Stimulated activated CD4-positive, alpha-beta T cell treated with anti-CD3 and anti-CD28 coated beads, Interleukin-4, amount 100 ng/mL, for 24 hours (primary cell): ENCODE results near the gene AXL.
"Not testable (repeated sequence)": the region's sequence is repeated elsewhere in the genome, so short reads cannot be mapped to it uniquely, and the experiment has no call there.

ENCODE experiments used
- DNase-seq: peaks from one replicate; pipeline ENCODE4 v3.0.0-alpha.2; 2020

AXL gene

DNA sequence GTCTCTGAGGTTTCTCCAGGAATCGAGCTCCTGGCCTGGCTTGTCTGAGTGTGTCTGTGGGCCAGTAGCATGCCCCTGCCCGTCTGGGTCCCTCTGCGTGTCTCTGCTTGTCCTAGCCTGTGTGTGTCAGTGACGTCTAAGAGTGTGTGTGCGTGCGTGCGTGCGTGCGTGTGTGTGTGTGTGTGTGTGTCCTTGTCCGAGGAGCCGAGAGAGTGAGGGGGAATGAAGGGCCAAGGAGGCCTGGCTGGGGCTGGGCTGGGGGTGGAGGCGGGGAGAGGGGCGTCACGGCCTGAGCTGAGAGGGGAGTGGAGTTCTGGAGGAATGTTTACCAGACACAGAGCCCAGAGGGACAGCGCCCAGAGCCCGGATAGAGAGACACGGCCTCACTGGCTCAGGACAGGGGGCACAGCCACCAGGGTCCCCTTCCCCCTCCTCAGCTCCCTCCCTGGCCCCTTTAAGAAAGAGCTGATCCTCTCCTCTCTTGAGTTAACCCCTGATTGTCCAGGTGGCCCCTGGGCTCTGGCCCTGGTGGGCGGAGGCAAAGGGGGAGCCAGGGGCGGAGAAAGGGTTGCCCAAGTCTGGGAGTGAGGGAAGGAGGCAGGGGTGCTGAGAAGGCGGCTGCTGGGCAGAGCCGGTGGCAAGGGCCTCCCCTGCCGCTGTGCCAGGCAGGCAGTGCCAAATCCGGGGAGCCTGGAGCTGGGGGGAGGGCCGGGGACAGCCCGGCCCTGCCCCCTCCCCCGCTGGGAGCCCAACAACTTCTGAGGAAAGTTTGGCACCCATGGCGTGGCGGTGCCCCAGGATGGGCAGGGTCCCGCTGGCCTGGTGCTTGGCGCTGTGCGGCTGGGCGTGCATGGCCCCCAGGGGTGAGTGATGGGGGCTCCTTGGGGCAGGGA lies at the start of gene AXL:
Gene AXL (plus strand): TSS at position 609 of the 893 bp plus-strand sequence. CDS start 170 bp downstream, at position 779.
- DNase-seq, result no peak

DNA sequence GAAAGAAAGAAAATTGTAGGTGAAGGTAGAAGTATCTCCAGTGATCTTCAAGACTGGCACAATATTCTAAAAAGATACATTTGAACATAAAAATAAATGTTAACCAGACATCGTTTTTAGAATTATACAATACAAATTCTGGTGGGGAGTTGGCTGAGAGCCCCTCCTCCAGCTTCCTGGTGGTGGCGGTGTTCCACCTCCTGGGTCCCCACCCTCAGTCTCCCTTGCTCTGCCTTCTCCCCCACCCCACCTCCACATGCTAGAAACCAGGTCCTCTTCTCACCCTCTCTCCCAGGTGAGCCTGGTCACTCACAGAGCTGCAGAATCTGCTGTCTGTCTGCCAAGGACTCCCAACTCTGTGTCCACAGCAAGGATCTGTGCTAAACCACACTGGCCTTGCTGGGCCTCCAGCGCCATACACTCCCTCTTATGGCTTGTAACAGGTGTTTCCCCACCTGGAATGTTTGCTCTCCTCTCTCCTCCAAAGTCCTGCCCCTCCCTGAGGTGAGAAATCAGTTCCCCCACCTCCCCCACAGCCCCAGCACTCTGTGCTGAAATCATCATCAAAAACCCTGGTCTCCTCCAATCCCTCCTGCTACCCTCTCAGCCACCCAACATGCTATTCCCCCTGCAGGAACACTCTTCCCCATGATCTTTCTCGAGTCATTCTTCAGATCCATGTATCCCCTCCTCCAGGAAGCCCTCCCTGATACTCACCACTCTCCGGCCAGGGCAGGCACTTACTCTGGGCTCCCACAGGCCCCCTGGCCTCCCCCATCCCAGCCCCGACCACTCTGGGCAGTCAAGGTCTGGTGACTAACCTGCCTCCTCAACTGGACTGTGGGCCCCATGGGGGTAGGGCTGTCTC lies 46.5 kb upstream of the AXL start:
- no peak for DNase-seq

DNA sequence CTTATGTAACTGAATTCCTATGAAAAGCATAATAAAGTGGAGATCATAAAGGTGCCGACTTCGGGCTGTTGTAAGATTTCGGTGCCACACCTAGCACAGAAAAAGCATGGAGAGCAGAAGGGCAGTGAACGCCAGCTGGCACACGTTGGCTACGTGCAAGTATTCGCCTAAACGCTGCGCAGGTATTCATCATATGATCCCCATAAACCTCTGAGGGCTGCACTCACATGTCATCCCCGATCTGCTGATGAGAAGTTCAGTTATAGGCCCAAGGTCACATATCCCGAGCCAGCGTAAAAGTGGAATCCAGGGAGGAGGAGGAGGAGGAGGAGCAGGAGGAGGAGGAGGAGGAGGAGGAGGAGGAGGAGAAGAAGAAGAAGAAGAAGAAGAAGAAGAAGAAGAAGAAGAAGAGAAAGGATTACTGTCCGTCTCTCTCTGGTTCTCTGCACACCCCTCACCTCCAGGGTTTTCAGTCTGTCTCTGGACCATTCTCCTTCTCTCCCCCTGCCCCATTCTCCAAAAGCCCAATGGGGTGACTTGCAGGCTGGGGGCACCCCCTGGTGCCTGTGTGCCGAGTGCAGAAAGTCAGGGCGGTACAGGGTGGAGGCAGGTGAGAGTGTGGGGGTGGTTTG lies 44.6 kb upstream of the AXL start:
- DNase-seq, result no peak

DNA sequence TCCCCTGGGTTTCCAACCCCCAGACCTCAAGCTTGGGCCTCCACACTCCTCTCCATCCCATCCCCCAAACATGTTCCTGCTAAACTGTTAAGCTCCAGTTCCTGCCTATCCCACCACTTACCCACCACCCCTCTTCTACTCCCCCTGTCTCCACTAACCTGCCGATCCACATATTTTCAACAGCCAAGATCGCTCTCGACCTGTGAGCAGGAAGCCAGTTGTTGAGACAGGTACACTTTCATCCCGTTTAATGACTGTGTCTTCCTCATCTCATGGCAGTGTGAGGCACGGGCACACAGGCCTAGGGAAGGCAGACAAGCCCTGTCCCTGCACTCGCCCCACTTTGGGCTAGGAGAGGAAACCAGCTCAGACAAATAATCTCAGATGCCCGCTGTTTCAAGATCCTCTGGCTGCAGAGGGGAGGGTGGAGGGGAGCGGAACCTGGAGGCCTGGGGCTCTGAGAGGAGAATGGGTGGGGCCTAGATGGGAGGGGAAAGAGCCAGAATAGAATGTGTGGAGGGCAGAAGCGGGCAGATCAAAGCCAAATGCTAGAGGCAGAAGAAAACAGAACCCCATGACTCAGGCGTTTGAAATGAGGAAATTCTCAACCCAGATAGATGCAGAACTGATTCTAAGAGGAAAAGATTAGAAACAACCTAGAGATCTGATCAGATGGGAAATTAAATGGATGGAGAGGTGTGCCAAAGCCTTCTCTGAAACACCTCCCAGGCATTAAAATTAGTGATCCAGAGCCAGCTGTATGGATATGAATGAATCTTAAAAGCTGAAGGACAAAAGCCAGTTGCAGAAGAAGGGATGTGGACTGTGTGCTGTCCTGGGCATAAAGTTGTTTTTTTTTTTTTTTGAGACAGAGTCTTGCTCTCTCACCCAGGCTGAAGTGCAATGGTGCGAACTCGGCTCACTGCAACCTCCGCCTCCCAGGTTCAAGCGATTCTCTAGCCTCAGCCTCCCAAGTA lies 42.9 kb upstream of the AXL start:
- DNase-seq, result peak; percentile 46

DNA sequence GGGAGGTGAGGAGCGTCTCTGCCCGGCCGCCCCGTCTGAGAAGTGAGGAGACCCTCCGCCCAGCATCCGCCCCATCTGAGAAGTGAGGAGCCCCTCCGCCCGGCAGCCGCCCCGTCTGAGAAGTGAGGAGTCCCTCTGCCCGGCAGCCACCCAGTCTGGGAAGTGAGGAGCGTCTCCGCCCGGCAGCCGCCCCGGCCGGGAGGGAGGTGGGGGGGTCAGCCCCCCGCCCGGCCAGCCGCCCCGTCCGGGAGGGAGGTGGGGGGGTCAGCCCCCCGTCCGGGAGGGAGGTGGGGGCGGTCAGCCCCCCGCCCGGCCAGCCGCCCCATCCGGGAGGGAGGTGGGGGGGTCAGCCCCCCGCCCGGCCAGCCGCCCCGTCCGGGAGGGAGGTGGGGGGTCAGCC lies 38.9 kb upstream of the AXL start:
- not testable (repeated sequence) for DNase-seq

DNA sequence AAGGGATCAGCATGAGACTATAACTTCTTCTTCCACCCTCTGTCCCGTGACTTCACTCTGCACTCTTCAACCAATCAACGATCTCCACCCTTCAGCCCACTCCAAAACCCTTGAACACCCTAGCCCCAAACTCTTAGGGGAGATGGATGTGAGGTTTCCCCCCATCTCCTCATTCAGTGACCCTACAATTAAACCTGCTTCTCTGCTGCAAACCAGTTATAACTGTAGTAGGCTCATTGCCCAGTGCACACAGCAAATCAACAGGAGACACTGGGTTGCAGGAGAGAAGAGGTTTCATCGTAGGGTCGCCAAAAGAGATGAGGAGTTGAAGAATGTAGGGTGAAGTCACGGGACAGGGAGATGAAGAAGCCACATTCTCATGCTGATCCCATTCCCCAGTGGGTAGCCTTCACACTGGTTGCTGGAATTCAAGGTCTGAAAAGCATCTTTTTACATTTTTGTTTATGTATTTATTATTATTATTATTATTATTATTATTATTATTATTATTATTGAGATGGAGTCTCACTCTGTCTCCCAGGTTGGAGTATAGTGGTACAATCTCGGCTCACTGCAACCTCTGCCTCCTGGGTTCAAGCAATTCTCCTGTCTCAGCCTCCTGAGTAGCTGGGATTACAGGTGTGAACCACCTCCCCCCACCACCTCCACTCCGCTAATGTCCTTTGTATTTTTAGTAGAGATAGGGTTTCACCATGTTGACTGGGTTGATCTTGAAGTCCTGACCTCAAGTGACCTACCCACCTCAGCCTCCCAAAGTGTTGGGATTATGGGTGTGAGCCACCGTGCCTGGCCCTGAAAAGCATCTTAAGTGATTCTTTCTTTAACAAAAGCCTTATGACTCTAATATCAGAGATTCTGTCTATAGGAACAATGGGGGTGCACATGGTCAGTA lies 31.8 kb upstream of the AXL start:
- DNase-seq, result no peak

DNA sequence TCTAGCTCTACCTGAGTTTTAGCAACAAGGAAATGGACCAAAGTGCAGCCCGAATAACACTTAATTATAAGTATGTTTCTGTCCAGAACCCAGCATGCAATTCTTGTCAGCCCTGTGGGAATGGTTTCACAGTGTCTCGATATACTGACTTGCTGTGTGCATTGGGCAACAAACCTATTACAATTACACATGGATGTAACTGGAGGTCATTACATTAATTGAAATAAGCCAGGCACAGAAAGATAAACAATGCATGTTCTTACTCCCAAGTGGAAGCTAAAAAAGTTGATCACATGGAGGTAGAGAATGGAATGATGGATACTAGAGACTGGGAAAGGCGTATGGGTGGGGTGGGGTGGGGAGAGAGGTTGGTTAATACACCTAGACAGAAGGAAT lies 31.1 kb upstream of the AXL start:
- no peak for DNase-seq

DNA sequence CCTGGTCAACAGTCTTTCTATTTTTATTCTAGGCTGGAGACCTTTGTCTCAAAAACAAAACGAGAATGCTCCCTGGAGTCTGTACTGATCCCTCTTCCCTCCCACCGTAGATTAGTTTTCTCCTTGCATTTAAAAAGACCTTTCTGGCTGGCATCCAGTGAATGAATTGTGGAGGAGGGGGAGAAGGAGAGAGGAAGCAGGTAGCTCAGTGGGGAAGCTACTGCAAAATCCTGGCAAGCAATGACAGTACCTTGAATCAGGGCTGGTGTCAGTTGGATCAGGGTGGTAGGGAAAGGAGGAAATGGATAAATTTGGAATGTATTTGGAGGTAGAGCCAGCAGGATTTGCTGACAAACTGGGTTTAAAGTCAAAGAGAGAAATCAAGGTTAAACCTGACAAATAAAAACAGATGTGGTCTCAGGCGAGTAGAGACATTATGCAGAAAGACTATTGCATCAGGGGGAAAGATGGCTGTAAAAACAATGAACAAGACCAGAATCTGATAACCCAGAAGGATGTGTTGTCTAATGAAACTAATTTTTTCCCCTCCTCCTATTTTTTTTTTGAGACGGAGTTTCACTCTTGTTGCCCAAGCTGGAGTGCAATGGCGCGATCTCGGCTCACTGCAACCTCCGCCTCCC lies 29.5 kb upstream of the AXL start:
- DNase-seq, result no peak

DNA sequence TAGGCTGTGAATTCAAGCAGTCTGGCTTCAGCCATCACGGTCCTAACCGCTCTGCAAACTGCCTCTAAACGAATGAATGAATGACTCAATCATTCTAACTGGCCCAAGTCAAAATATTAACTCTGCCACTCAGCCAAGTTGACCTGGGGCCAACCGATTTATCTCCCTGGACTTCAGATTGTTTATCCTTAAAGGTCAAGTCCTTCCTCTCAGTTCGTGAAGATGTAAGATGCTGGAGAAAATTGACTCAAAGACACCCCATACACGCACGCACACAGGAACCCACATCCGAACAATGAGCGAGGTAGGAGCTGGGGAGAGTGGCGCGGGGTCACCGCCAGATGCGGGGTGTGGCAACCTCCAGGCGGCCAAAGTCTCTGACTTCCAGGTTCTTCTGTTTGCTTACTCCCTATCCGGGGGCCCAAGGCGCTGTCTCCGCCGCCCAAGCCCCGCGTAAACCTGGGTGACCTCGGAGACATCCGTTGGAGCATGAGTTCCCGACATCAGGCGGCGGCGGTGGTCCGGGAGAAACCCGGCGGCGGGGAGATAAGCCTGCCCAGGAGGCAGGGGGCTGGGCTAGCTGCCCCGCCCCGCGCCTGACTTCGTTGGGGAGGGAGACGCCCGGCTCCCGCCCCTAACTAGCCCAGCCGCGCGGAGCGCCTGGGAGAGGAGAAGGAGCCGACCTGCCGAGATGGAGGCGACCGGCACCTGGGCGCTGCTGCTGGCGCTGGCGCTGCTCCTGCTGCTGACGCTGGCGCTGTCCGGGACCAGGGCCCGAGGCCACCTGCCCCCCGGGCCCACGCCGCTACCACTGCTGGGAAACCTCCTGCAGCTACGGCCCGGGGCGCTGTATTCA lies 26.2 kb upstream of the AXL start, which contains the start of gene CYP2S1:
Gene CYP2S1 (plus strand): TSS at position 646 of the 856 bp plus-strand sequence. CDS start 46 bp downstream, at position 692.
- no peak for DNase-seq

DNA sequence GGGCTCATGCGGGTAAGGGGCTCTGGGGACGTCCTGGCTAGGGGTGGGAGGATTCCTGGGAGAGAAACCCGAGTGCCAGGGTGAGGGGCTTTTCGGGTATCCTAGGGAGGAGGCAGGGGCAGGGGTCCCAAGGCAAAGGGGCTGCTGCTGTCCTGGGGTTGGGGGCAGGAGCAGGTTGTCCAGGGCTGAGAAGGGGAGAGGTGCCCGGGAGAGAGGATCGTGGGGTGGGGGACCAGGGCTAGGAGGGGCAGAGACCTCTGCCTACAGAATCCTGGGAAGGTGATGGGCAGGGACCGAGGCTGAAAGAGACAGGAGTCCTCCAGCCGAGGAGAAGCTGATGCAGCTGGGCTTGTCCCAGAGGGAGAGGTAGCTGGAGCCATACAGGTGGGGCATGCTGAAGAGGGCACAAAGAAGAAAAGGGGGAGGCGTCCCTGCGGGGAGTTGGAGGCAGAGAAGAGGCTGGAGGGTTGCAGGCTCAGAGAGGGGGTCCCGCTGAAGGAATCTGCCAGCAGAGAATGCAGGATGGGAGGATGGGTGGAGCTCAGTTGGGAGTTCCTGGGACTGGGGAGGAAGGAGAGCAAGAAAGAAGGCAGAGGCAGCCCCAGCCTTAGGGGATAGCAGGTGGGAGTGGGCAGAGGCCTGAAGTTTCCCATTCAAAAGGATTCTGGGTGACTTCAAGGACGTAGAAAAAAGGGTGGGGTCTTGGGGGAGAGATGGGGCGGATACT lies 25.4 kb upstream of the AXL start:
- DNase-seq, result no peak

DNA sequence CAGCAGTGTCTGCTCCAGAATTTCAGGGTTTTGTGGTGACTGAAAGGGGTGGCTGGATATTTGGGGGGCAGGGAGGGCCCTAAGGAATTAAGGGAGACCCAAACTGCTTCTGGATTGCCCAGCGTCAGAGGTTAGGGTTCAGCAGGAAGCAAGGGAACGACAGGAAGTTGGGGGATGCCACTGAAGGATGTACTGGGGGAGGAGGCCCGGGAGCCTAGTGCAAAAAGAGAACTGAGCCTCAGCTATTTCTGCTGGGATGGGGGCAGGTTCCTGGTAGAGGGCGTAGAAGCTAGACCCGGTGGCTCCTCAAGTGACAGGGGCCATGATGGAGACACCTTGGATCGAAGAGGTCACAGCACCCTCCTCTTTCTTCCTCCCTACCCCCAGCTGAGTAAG lies 24.9 kb upstream of the AXL start:
- no peak for DNase-seq

DNA sequence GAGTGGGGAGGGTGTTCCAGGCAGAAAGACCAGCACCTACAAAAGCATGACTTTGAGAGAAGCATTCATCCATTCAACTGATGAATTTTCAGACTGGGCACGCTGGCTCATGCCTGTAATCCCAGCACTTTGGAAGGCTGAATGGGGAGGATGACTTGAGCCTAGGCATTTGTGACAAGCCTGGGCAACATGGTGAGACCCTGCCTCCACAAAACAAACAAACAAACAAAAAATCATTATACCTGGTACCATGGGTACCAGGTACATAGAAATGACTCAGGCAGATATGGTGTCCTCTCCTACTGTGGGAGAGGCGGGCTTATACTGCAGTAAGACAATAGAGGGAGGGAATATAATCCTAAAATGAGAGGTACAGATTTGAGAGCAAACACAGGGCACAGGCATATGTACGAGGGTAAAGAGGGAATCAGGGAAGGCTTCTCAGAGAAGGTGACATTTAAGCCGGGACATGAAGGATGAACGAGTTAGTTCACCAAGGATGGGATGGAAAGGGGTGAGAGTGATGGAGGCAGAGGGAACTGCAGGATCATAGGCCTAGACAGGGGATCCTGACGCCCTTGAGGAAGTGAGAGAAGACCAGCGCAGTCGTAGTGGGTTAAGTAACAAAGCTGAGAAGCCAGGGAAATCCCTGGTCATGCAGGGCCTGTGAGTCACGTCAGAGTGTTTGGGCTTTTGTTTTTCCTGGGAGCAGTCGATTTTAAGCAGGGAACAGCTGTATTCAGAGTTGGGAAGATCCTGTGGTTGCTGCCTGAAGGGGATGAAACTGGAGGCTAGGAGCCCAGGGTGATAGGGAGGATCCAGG lies 23.1 kb upstream of the AXL start:
- DNase-seq, result no peak

DNA sequence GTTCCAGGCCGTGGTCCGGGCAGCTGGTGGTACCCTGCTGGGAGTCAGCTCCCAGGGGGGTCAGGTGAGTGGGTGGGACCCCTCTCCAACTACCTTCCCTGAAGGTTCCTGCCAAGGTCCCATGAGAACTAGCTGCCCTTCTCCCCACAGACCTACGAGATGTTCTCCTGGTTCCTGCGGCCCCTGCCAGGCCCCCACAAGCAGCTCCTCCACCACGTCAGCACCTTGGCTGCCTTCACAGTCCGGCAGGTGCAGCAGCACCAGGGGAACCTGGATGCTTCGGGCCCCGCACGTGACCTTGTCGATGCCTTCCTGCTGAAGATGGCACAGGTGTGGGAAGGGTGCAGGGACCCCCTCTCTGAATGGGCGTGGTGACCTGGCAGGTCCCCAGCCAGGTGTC lies 20.5 kb upstream of the AXL start:
- no peak for DNase-seq

DNA sequence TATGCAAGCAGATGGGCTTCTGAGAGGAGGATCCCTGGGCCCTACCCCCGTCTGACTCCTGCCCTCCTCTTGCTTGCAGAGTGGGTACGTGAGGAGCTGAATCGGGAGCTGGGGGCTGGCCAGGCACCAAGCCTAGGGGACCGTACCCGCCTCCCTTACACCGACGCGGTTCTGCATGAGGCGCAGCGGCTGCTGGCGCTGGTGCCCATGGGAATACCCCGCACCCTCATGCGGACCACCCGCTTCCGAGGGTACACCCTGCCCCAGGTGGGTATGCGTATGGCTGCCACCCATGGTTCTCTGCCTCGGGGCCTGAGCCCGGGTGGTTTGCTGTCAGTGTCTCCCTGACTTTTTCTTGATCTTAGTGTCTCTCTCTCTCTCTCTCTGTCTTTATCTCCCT lies 15.7 kb upstream of the AXL start:
- no peak for DNase-seq

DNA sequence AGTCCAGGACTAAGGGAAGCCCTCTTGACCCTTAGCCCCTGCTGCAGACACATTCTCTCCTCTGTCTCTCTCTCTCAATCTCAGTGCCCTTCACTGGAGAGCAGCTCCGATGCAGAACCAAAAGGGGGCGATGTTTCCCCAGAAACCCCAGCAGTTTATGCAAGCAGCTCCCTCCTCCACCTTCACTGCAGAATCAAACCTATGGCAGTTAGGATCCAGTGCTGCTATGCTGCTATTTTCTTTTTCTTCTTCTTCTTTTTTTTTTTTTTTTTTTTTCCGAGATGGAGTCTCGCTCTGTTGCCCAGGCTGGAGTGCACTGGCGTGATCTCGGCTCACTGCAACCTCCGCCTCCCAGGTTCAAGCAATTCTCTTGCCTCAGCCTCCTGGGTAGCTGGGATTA lies 14.7 kb upstream of the AXL start:
- DNase-seq, result peak; percentile 88

DNA sequence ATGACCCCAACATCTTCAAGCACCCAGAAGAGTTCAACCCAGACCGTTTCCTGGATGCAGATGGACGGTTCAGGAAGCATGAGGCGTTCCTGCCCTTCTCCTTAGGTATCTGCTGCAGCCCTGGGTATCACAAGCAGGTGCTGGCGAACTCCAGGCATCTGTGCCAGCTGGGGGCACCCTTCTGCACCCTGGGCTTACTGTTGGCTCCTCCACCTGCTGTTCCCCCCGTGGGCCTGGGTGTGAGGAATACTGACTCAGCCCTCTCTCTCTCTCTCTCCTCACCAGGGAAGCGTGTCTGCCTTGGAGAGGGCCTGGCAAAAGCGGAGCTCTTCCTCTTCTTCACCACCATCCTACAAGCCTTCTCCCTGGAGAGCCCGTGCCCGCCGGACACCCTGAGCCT lies 13.0 kb upstream of the AXL start:
- DNase-seq, result no peak

DNA sequence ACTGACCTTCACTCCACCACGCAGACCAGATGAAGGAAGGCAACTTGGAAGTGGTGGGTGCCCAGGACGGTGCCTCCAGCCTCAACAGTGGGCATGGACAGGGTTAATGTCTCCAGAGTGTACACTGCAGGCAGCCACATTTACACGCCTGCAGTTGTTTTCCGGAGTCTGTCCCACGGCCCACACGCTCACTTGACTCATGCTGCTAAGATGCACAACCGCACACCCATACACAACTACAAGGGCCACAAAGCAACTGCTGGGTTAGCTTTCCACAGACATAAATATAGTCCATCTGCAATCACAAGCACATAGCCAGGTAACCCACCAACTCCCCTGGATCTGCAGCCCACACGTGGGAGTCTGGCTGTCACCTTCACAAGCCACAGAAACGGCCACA lies 12.6 kb upstream of the AXL start:
- no peak for DNase-seq
